Measurements from ENCODE around the gene TGFB1.

GRCh38 chr19:41323430-41324125 is 30.1 kb downstream of the TGFB1 start:
- TF ChIP-seq CTCF (optimal IDR thresholded peaks at IDR 0.05 in 1 of 3, IDR thresholded peaks at IDR 0.05 in 1 of 3, conservative IDR thresholded peaks at IDR 0.05 in 1 of 3; ENCODE audit: extremely low read depth in 1 of 3, insufficient read depth in 2 of 3, low read length in 3 of 3): no peak
- no peak for TF ChIP-seq EZH2 (IDR thresholded peaks at IDR 0.05; ENCODE audit: low read length)
